Activated naive CD8-positive, alpha-beta T cell (primary cell): ENCODE measurements around the gene ACAP2.
"Not testable (repeated sequence)": the region's sequence is repeated elsewhere in the genome, so short reads cannot be mapped to it uniquely, and the experiment has no call there.

Experiments used
- H3K27ac Mint-ChIP-seq: one replicate; pipeline ENCODE4 v1.8.0; 2021; ENCODE audit warnings: mixed read lengths
- H3K27me3 Mint-ChIP-seq: one replicate; pipeline ENCODE4 v1.8.0; 2021; ENCODE audit warnings: mixed read lengths
- H3K36me3 Mint-ChIP-seq: one replicate; pipeline ENCODE4 v1.8.0; 2021; ENCODE audit warnings: mixed read lengths
- H3K4me1 Mint-ChIP-seq: one replicate; pipeline ENCODE4 v1.8.0; 2021; ENCODE audit warnings: low read depth, mixed read lengths
- H3K4me3 Mint-ChIP-seq: one replicate; pipeline ENCODE4 v1.8.0; 2021; ENCODE audit warnings: mild to moderate bottlenecking, mixed read lengths
- H3K9me3 Mint-ChIP-seq: one replicate; pipeline ENCODE4 v1.8.0; 2021; ENCODE audit warnings: low read depth, mixed read lengths

The ACAP2 gene

GRCh38 chr3:195416795-195417194 is 26.0 kb downstream of the ACAP2 start:
- Mint-ChIP-seq H3K4me3 (no peak overlapping the region), H3K4me1 (peaks cover 57% of the 10 kb centered on the region), H3K36me3 (peaks cover 7% of the 10 kb centered on the region), H3K9me3 (no peaks in the 10 kb centered on the region), H3K27me3 (no peaks in the 10 kb centered on the region), H3K27ac (no peak overlapping the region)

- Mint-ChIP-seq H3K4me3 (no peak overlapping the region), H3K27ac (no peak overlapping the region), H3K4me1 (peaks cover 63% of the 10 kb centered on the region), H3K9me3 (peaks cover 6% of the 10 kb centered on the region), H3K27me3 (no peaks in the 10 kb centered on the region), H3K36me3 (peaks cover 22% of the 10 kb centered on the region)
Observed at GRCh38 chr3:195411836-195412235, 31.0 kb downstream of the ACAP2 start.

- H3K27me3 Mint-ChIP-seq = no peaks in the 10 kb centered on the region
- peak overlapping the region; percentile 61 for H3K27ac Mint-ChIP-seq
- H3K4me1 Mint-ChIP-seq = peaks cover 70% of the 10 kb centered on the region
- peaks cover 11% of the 10 kb centered on the region for H3K9me3 Mint-ChIP-seq
- peak overlapping the region; percentile 12 for H3K4me3 Mint-ChIP-seq
- peaks cover 26% of the 10 kb centered on the region for H3K36me3 Mint-ChIP-seq
Observed at GRCh38 chr3:195410546-195410945, 32.3 kb downstream of the ACAP2 start.

- H3K4me3 Mint-ChIP-seq = peak overlapping the region; percentile 61
- peaks cover 26% of the 10 kb centered on the region for H3K36me3 Mint-ChIP-seq
- H3K4me1 Mint-ChIP-seq = peaks cover 56% of the 10 kb centered on the region
- peaks cover 11% of the 10 kb centered on the region for H3K9me3 Mint-ChIP-seq
- H3K27ac Mint-ChIP-seq = peak overlapping the region; percentile 89
- no peaks in the 10 kb centered on the region for H3K27me3 Mint-ChIP-seq
Observed at GRCh38 chr3:195407531-195408409, 35.0 kb downstream of the ACAP2 start.

GRCh38 chr3:195405651-195406050 is 37.2 kb downstream of the ACAP2 start:
- H3K27ac Mint-ChIP-seq = no peak overlapping the region

GRCh38 chr3:195403841-195404408 is 38.9 kb downstream of the ACAP2 start:
- Mint-ChIP-seq H3K4me1 (peaks cover 61% of the 10 kb centered on the region), H3K27ac (no peak overlapping the region), H3K36me3 (peaks cover 16% of the 10 kb centered on the region)

More at GRCh38 chr3:195405651-195406050, 37.2 kb downstream of the ACAP2 start:
- Mint-ChIP-seq H3K4me3 (no peak overlapping the region), H3K4me1 (peaks cover 62% of the 10 kb centered on the region), H3K27me3 (no peaks in the 10 kb centered on the region), H3K36me3 (peaks cover 25% of the 10 kb centered on the region), H3K9me3 (peaks cover 11% of the 10 kb centered on the region)

GRCh38 chr3:195403244-195403643 is 39.6 kb downstream of the ACAP2 start:
- Mint-ChIP-seq H3K9me3 (peaks cover 11% of the 10 kb centered on the region), H3K4me1 (peaks cover 59% of the 10 kb centered on the region), H3K36me3 (peaks cover 9% of the 10 kb centered on the region), H3K4me3 (no peak overlapping the region), H3K27ac (no peak overlapping the region), H3K27me3 (no peaks in the 10 kb centered on the region)

More at GRCh38 chr3:195403841-195404408, 38.9 kb downstream of the ACAP2 start:
- H3K27me3 Mint-ChIP-seq = no peaks in the 10 kb centered on the region
- no peak overlapping the region for H3K4me3 Mint-ChIP-seq
- peaks cover 11% of the 10 kb centered on the region for H3K9me3 Mint-ChIP-seq

- Mint-ChIP-seq H3K27ac (peak overlapping the region; percentile 70), H3K4me1 (peaks cover 60% of the 10 kb centered on the region), H3K9me3 (peaks cover 5% of the 10 kb centered on the region), H3K4me3 (no peak overlapping the region), H3K27me3 (no peaks in the 10 kb centered on the region), H3K36me3 (peaks cover 4% of the 10 kb centered on the region)
Observed at GRCh38 chr3:195401943-195402342, 40.9 kb downstream of the ACAP2 start.

GRCh38 chr3:195398460-195398859 is 44.4 kb downstream of the ACAP2 start:
- not testable (repeated sequence) for H3K27me3 Mint-ChIP-seq, H3K9me3 Mint-ChIP-seq, H3K27ac Mint-ChIP-seq, H3K36me3 Mint-ChIP-seq, H3K4me3 Mint-ChIP-seq
- peaks cover 58% of the 10 kb centered on the region for H3K4me1 Mint-ChIP-seq

GRCh38 chr3:195397524-195397923 is 45.3 kb downstream of the ACAP2 start:
- Mint-ChIP-seq H3K27me3 (no peaks in the 10 kb centered on the region), H3K4me1 (peaks cover 59% of the 10 kb centered on the region), H3K27ac (no peak overlapping the region), H3K9me3 (no peaks in the 10 kb centered on the region), H3K36me3 (no peaks in the 10 kb centered on the region), H3K4me3 (no peak overlapping the region)

GRCh38 chr3:195395208-195395816 is 47.5 kb downstream of the ACAP2 start:
- H3K9me3 Mint-ChIP-seq = no peaks in the 10 kb centered on the region
- H3K27ac Mint-ChIP-seq = no peak overlapping the region
- no peaks in the 10 kb centered on the region for H3K36me3 Mint-ChIP-seq
- H3K4me3 Mint-ChIP-seq = no peak overlapping the region
- H3K4me1 Mint-ChIP-seq = peaks cover 41% of the 10 kb centered on the region
- no peaks in the 10 kb centered on the region for H3K27me3 Mint-ChIP-seq

- no peak overlapping the region for H3K27ac Mint-ChIP-seq
- H3K4me1 Mint-ChIP-seq = peaks cover 39% of the 10 kb centered on the region
Observed at GRCh38 chr3:195394700-195395099, 48.1 kb downstream of the ACAP2 start.

GRCh38 chr3:195394024-195394423 is 48.8 kb downstream of the ACAP2 start:
- no peaks in the 10 kb centered on the region for H3K9me3 Mint-ChIP-seq
- H3K27ac Mint-ChIP-seq = no peak overlapping the region
- no peaks in the 10 kb centered on the region for H3K27me3 Mint-ChIP-seq
- no peaks in the 10 kb centered on the region for H3K36me3 Mint-ChIP-seq
- peaks cover 33% of the 10 kb centered on the region for H3K4me1 Mint-ChIP-seq
- no peak overlapping the region for H3K4me3 Mint-ChIP-seq

More at GRCh38 chr3:195394700-195395099, 48.1 kb downstream of the ACAP2 start:
- no peak overlapping the region for H3K4me3 Mint-ChIP-seq
- no peaks in the 10 kb centered on the region for H3K27me3 Mint-ChIP-seq
- H3K9me3 Mint-ChIP-seq = no peaks in the 10 kb centered on the region
- no peaks in the 10 kb centered on the region for H3K36me3 Mint-ChIP-seq

GRCh38 chr3:195388380-195388779 is 54.4 kb downstream of the ACAP2 start:
- Mint-ChIP-seq H3K36me3 (peaks cover 13% of the 10 kb centered on the region), H3K27ac (no peak overlapping the region), H3K4me3 (no peak overlapping the region), H3K9me3 (no peaks in the 10 kb centered on the region), H3K4me1 (peaks cover 32% of the 10 kb centered on the region), H3K27me3 (no peaks in the 10 kb centered on the region)

- Mint-ChIP-seq H3K4me1 (peaks cover 44% of the 10 kb centered on the region), H3K27ac (peak overlapping the region; percentile 13), H3K36me3 (peaks cover 13% of the 10 kb centered on the region), H3K9me3 (no peaks in the 10 kb centered on the region), H3K4me3 (no peak overlapping the region), H3K27me3 (no peaks in the 10 kb centered on the region)
Observed at GRCh38 chr3:195386739-195387138, 56.1 kb downstream of the ACAP2 start.
